ENCODE data around the gene CDK14.

GRCh38 chr7:91041901-91042484 is 445.9 kb downstream of the CDK14 start:
- TF ChIP-seq EZH2 (optimal IDR thresholded peaks at IDR 0.05; ENCODE audit: low read depth, low read length) (no peak), CTCF (IDR thresholded peaks at IDR 0.05; ENCODE audit: low read length) (no peak), EZH2phosphoT487 (IDR thresholded peaks at IDR 0.05; ENCODE audit: low read length) (no peak)
